ENCODE results near the gene ACOXL. TPM values are rescaled to one million over a fixed set of nuclear protein-coding genes. Genes with fewer than 3 reads are reported as not detected.
A peak's percentile ranks its signal among the peaks of the same experiment; 100 is the strongest.

ACOXL gene
- total RNA-seq, 1 experiment from 2014 or later: not detected

DNA sequence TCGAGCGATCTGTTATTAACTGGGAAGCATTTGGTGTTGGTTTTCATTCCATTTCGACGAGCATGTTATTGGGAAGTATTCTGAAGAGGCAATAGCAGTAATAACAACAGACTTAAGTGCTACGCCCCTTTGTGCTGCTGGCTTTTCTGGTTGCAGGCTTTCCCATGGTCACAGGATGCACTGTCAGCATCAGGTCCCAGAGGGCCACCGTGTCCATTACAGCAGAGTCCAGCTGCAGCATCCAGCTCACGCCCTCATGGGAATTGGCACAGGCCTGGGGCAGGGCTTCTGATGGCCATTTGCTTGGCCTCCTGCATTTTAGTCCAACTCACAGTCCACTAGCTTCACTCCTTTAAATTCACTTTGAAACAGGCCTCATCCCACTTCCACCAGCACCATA lies 432.7 kb downstream of the ACOXL start:
- Histone ChIP-seq H3K36me3 (no peaks in the 10 kb centered on the region), H3K9me3 (no peaks in the 10 kb centered on the region), H3K4me3 (no peak overlapping the region), H3K27me3 (no peaks in the 10 kb centered on the region)
- no peak for DNase-seq

GRCh38 chr2:111166115-111166514 lies 433.7 kb downstream of the ACOXL start:
- no peaks in the 10 kb centered on the region for H3K9me3 ChIP-seq
- no peaks in the 10 kb centered on the region for H3K27me3 ChIP-seq
- no peak overlapping the region for H3K4me3 ChIP-seq
- H3K36me3 ChIP-seq: no peaks in the 10 kb centered on the region
- no peak for DNase-seq

- Histone ChIP-seq H3K27me3 (no peaks in the 10 kb centered on the region), H3K9me3 (no peaks in the 10 kb centered on the region), H3K4me3 (no peak overlapping the region), H3K36me3 (no peaks in the 10 kb centered on the region)
- DNase-seq: peak; percentile 13
Measured at GRCh38 chr2:111167076-111167862, 434.9 kb downstream of the ACOXL start.

DNA sequence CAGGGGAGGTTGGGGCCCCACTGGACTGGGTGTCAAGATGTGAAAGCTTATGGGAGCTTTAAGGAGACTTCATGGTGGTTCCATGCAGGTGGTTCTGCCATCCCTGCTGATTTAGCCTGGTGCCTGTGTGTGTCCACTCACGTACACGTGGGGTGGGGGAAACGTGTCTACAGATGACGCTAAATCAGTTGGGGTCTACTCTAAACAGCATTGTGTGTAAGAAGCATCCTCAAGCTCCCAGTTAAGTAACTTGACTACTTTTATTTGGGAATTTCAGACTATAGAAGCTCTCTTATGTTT lies 435.4 kb downstream of the ACOXL start:
- Histone ChIP-seq H3K4me3 (no peak overlapping the region), H3K9me3 (no peaks in the 10 kb centered on the region), H3K36me3 (no peaks in the 10 kb centered on the region), H3K27me3 (no peaks in the 10 kb centered on the region)
- DNase-seq: no peak

Other genes with a start within 250 kb of the ACOXL start
- 6.4 and 13.5 TPM in 2 replicates for gene RGPD6, start 155.4 kb upstream of the ACOXL start, total RNA-seq (2014; rRNA removed; shearing (Covaris generic); ENCODE audit: low replicate concordance)
- gene BUB1, start 54.5 kb upstream of the ACOXL start, total RNA-seq (2014; rRNA removed; shearing (Covaris generic); ENCODE audit: low replicate concordance): 54.3 and 87.3 TPM in 2 replicates